ENCODE data around the gene FAM9A.
"Not testable (repeated sequence)": the region's sequence is repeated elsewhere in the genome, so short reads cannot be mapped to it uniquely, and the experiment has no call there.

The FAM9A gene

GRCh38 chrX:8811611-8812010, 10.4 kb upstream of the FAM9A start:
- DNase-seq (ENCODE audit: low read depth), result no peak
- H3K4me3 ChIP-seq (ENCODE audit: control insufficient read depth, low read depth, low read length), result no peak overlapping the region
- no peak for TF ChIP-seq CTCF (IDR thresholded peaks at IDR 0.05; ENCODE audit: control insufficient read depth, insufficient read depth, low read depth, low read length, missing control alignments)

GRCh38 chrX:8808661-8809060, 7.5 kb upstream of the FAM9A start:
- DNase-seq (ENCODE audit: low read depth), result no peak
- no peak for TF ChIP-seq CTCF (IDR thresholded peaks at IDR 0.05; ENCODE audit: control insufficient read depth, insufficient read depth, low read depth, low read length, missing control alignments)

GRCh38 chrX:8805974-8806373, 4.8 kb upstream of the FAM9A start:
- no peak for TF ChIP-seq CTCF (IDR thresholded peaks at IDR 0.05; ENCODE audit: control insufficient read depth, insufficient read depth, low read depth, low read length, missing control alignments)
- H3K4me3 ChIP-seq (ENCODE audit: control insufficient read depth, low read depth, low read length), result no peak overlapping the region
- no peak for DNase-seq (ENCODE audit: low read depth)

More at GRCh38 chrX:8808661-8809060, 7.5 kb upstream of the FAM9A start:
- H3K4me3 ChIP-seq (ENCODE audit: control insufficient read depth, low read depth, low read length), result no peak overlapping the region

GRCh38 chrX:8805046-8805445, 3.9 kb upstream of the FAM9A start:
- no peak for TF ChIP-seq CTCF (IDR thresholded peaks at IDR 0.05; ENCODE audit: control insufficient read depth, insufficient read depth, low read depth, low read length, missing control alignments)
- no peak overlapping the region for H3K4me3 ChIP-seq (ENCODE audit: control insufficient read depth, low read depth, low read length)
- DNase-seq (ENCODE audit: low read depth), result no peak

GRCh38 chrX:8803326-8803725, 2.1 kb upstream of the FAM9A start:
- TF ChIP-seq CTCF (IDR thresholded peaks at IDR 0.05; ENCODE audit: control insufficient read depth, insufficient read depth, low read depth, low read length, missing control alignments), result no peak
- H3K4me3 ChIP-seq (ENCODE audit: control insufficient read depth, low read depth, low read length), result no peak overlapping the region
- DNase-seq (ENCODE audit: low read depth), result no peak

GRCh38 chrX:8800351-8800750, 832 bp downstream of the FAM9A start:
- not testable (repeated sequence) for H3K4me3 ChIP-seq (ENCODE audit: control insufficient read depth, low read depth, low read length); DNase-seq (ENCODE audit: low read depth)

- H3K4me3 ChIP-seq (ENCODE audit: control insufficient read depth, low read depth, low read length); DNase-seq (ENCODE audit: low read depth): not testable (repeated sequence)
These were observed 1.9 kb downstream of the FAM9A start for GRCh38 chrX:8799281-8799680.

- H3K4me3 ChIP-seq (ENCODE audit: control insufficient read depth, low read depth, low read length); DNase-seq (ENCODE audit: low read depth): not testable (repeated sequence)
These were observed 2.5 kb downstream of the FAM9A start for GRCh38 chrX:8798702-8799101.

GRCh38 chrX:8787119-8787518, 14.1 kb downstream of the FAM9A start:
- H3K4me3 ChIP-seq (ENCODE audit: control insufficient read depth, low read depth, low read length); DNase-seq (ENCODE audit: low read depth): not testable (repeated sequence)
